NCI-H345 (cell line): ENCODE data around the gene PNPLA5.

ENCODE experiments used
- DNase-seq: peaks from one replicate; lab custom pipeline; 2025; lab: John Stamatoyannopoulos, UW

PNPLA5 gene

DNA sequence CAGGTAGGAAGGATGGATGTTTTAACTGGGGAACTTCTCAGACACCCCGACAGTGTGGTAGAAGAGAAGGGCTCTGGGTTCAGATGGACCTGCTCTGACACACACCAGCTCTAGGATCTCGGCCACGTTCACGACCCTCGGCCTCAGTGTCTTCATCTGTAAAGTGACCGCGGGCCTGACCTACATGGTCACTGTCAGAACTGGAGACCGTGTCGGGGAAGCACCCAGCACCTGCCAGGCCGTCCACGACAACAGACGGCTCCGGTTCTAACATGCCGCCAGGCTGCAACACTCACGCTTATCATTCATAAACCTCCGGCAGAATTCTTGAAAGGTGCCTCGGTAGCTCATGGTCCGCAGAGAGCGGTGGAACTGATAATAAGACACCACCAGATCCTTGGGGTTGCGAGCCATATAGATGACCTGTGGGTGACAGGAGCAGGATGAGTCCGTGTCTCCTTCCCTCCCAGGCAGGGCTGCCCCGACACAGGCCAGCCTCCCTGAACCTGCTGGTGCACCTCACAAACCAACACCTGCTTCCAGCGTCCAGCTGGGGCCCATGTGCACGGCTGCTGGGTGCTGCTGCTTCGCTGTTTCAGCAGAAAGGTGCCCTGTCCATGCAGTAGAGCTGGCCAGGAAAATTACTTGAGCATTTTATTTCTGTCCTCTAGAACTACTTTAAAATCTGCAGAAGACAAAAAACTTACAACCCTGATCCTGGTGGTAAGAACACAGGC lies 53.1 kb downstream of the PNPLA5 start:
- DNase-seq, result no peak

DNA sequence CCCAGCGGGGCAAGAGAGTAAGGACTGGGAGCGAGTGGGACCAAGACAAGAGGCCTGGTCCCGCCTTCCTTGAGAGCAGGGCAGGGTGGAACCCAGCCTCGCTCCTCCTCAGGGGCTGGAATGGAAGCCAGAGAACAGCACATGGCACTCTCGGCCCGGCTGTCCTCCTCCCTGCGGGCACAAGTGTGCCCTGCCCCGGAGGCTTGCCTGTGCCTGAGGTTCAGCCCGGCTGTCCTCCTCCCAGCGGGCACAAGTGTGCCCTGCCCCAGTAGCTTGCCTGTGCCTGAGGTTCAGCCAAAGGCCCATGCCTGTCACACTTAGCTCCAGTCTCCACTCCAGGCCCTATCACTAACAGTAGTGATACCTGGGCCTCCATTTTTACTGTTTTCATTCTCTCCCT lies 53.7 kb downstream of the PNPLA5 start:
- no peak for DNase-seq

DNA sequence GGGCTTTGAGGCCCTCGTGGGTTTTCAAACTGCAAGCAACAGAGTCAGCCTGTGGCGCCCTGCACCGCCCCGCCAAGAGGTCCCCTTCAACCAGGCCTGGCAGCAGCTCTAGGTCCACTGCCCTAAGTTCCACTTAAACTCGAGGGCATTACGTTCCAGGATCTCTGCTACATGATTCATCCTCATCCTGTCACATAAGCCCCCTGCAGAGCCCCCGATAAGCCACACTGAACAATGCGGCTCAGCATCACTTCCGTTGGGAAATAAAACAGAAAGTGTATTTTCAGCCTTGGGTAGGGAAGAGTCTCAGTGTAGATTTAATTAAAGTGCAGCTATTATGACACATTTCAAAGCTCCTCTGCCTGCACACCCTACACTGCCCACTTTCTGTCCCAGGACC lies 54.1 kb downstream of the PNPLA5 start:
- no peak for DNase-seq

DNA sequence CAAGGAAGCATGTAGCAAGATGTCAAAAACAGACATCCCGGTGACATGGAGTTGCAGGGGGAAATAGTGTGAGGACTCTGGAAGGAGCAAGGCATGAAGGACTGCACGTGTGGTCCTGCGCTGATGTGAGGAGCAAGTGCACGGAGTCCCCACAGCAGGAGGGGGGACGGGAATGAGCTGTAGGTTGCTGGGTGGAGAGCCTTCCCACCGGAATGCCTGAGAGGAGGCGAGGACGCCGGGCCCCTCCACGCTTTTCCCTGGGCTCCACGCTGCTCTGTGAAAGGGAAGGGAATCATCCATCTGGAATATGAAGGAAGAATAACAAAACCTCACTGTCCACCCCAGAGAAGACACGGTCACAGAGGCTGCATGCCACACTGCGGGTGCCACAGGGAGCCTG lies 56.1 kb downstream of the PNPLA5 start:
- no peak for DNase-seq

DNA sequence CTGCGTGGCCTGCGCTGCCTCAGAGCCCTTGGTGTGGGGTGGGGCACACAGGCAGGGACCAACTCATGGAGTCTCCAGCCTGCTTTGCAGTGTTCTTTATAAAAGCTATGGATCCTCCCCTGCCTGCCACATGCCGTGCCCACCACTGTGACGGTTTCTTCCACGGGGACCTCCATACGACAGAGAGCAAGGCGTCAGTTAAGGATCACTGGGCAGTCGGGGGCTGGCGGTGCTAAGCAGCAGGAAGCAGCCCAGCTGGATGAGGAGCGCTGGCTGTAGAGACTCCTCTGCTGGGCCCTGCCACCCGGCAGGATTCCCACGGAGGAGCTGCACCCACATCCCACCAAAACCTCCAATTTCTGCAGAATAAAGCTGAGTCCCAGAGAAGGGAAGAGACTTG lies 56.6 kb downstream of the PNPLA5 start:
- no peak for DNase-seq

DNA sequence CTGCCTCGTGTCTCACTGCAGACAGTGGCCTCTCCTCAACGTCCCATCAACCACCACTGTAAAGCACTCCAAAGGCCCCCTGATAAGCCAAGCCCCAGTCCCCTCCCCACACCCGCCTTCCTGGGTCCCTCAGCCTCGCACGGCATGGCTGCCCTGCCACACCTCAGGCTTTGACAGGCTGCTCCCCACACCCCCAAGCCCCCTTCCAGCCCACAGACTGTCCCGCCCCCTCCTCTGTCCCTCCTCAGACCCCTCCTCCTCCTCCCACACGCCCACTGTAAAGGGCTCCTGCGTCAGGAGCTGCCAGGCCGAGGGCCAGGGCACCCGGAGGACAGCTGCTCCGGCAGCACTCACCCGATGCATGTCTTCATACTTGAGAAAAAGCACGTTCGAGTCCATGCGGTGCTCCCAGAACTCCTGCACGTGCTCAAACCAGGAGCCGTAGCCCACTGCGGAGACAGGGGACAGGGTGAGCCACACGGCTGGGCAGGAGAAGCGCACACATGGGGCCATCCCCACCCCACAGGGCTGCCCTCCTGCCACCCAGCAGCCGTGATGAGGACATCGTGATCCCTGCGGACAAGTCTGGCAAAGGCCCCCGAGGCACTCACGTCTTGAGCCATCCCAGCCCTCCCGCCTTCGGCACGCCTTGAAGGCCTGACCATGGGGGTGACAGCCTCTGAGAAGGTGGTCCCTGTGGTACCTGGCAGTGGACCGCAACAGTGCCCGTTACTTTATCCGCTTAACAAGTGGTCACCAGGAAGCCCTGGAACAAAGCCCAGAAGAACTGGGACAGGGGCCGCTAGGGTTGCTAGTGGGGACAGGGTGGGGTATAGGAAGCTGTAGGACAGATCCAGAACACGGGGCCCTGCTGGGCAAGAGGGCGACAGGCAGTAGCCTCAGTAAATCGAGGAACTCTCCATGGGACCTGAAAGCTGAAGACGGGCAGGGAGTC lies 58.2 kb downstream of the PNPLA5 start:
- no peak for DNase-seq

DNA sequence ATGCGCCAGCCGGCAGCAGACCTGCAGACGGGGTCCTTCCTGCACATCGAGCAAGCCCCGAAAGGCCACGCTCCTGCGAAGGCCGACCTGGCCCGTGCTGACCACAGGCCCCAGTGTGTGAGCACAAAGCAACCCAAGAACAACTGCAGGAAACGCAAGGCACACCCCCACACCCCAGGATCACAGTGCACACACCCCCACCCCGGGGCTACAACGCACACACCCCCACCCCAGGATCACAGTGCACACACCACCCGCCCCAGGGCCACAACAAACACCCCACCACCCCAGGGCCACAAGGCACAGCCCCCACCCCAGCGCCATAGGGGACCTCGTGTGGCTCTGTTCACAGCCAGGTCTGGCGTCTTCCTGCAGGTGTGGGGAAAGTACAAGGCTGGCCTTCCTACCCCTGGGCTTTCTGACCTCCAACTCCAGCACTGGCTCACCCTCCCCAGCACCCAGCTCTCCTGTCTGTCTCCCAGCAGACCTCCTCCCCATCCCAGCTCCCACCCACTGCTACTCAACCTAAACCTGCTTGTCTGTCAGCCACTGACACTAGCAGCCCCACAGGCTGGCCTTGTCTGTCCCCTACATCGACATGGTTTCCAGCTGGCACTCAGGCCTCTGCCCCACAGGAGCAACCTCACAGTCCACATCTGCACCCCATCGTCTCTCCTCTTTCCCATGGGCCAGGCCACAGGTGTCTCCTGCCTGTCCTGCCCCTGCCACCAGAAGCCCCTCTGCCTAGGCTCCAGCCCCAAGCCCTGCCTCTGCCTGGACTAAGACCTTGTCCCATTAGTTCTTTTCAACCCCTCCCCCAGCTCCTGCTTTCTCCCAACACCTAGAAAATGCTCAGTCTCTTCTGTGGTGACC lies 59.2 kb downstream of the PNPLA5 start:
- no peak for DNase-seq

DNA sequence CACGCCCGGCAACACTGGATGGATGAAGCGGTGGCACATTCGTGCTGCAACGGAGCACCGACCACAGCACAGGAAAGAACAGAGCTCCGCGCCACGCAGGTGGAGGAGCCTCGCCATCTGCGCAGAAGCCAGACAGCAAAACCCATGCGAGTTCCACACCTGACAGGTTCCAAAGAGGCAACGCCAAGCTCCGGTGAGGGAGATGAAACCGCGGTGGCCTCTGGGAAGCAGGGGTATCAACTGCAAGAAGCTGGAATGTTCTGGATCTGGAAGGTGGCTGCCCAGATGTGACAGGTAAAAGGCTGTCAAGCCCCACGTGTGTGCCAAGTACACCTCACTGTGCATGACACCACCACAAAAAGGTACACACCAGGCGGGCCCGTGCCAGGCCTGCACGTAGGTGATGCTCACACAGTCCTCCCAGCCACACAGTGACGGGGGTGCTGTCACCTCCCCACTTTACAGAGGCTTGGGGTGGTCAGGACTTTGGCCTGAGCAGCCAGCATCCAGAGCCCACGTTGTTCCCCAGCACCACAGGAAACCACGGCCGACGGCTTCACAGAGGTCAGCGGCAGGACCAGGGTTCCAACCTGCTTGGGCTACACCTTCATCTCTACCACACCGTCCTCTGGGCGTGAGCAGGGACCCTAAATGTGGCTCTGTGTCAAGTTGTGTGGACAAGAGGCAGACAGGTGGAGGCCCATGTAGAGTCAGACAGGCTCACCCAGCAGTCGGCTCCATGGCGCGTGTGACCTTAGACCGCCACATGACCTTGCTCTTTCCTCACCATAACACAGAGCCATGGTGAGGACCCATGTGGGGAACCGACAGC lies 60.0 kb downstream of the PNPLA5 start:
- DNase-seq, result no peak

DNA sequence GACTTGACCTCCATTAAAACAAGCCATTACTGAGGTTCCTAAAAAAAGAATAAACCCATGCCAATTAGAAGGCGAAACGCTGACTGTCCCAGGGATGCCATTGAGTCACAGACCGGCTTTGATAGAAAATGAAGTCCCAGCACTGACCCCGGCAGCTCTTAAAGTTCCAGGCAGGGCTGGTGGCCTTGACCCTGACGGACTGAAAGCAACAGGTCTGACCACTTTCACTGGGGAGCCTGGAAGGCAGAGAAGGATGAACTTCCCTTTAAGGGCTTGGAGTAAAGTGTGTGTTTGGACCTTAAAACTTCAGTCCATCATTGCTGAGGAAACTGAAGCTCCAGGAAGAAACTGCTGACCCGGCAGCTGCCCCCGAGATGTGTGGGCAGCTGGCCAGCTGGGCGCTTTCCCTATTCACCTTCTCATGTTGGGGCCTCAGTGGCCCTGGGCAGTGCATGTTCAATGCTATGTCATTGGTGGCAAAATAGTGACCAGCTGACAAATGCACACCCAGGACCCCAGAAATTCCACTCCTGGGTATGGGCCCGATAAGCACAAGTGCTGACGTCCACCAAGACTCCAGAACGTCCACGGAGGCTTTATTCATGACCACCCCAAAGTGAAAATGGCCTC lies 60.8 kb downstream of the PNPLA5 start:
- no peak for DNase-seq

DNA sequence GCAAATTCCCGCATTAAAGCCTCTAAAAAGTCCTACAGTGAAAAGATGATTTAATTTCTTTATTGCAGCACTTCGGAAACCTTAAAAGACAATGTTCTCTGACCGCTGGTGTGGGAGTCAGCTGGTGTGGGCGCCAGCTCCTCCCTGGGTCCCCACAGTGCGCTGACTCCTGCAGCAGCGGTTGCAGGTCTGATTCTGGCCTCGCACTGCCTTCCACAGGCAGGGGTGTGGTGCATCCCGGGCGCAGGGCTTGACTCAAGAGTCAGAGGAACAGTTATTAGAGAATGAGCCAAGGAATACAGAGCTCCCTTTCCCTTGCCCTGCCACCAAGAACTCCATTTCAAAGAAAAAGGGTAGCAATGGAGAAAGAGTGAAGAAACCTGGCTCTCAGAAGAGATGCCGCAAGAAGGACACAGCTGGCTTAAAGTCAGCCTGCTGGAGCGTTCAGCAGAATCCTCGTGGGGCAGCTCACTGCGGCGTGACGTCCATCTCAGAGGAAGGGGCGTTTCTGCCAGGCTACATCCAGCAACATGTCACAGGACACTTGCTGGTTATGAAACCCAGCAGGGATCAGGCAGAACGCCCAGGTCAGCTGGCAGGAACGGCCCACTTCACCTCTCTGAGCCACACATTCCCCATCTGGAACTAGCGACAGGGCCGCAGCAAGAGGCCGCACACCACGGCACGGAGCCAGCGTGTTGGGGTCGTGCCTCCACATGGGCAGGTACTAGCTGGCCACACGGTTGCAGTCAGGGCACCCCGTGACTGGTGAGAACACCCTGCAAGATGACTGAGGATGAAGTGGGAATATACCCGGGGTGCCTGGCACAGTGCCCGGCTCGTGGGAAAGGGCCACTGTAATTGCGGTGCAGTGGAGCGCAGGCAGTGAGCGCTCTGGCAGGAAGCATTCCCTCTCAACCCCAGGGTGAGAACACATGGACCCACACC lies 61.6 kb downstream of the PNPLA5 start:
- peak; percentile 40 for DNase-seq
